ENCODE measurements around the gene PEX19.
A peak's percentile ranks its signal among the peaks of the same experiment; 100 is the strongest.

Gene PEX19

GRCh38 chr1:160251687-160252526 lies 33.0 kb downstream of the PEX19 start (continued):
- TF ChIP-seq, protein P1, sequence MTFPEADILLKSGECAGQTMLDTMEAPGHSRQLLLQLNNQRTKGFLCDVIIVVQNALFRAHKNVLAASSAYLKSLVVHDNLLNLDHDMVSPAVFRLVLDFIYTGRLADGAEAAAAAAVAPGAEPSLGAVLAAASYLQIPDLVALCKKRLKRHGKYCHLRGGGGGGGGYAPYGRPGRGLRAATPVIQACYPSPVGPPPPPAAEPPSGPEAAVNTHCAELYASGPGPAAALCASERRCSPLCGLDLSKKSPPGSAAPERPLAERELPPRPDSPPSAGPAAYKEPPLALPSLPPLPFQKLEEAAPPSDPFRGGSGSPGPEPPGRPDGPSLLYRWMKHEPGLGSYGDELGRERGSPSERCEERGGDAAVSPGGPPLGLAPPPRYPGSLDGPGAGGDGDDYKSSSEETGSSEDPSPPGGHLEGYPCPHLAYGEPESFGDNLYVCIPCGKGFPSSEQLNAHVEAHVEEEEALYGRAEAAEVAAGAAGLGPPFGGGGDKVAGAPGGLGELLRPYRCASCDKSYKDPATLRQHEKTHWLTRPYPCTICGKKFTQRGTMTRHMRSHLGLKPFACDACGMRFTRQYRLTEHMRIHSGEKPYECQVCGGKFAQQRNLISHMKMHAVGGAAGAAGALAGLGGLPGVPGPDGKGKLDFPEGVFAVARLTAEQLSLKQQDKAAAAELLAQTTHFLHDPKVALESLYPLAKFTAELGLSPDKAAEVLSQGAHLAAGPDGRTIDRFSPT (tag by site-specific recombination; IDR thresholded peaks at IDR 0.05), result no peak
- TF ChIP-seq ZNF335 (tag by site-specific recombination; conservative IDR thresholded peaks at IDR 0.05), result no peak
- no peak for TF ChIP-seq ZNF677 (tag by site-specific recombination; IDR thresholded peaks at IDR 0.05)
- no peak for TF ChIP-seq ZNF501 (tag by site-specific recombination; IDR thresholded peaks at IDR 0.05)
- no peak for TF ChIP-seq SCRT1 (tag by site-specific recombination; IDR thresholded peaks at IDR 0.05; ENCODE audit: borderline replicate concordance)
- no peak for TF ChIP-seq ZNF513 (tag by site-specific recombination; IDR thresholded peaks at IDR 0.05)
- TF ChIP-seq BCL11A (tag by site-specific recombination; IDR thresholded peaks at IDR 0.05; ENCODE audit: low read depth), result no peak
- TF ChIP-seq ZNF324 (tag by site-specific recombination; IDR thresholded peaks at IDR 0.05), result no peak
- TF ChIP-seq ZNF654 (tag by site-specific recombination; IDR thresholded peaks at IDR 0.05; ENCODE audit: low read depth), result peak; percentile 91
- no peak for TF ChIP-seq ZNF24 (tag by site-specific recombination; IDR thresholded peaks at IDR 0.05)
- peak; percentile 75; the same call in 1 of the 2 replicates for TF ChIP-seq ZNF2 (tag by site-specific recombination; IDR thresholded peaks at IDR 0.05)
- no peak for TF ChIP-seq ZNF175 (tag by site-specific recombination; IDR thresholded peaks at IDR 0.05)
- TF ChIP-seq ZNF830 (tag by site-specific recombination; IDR thresholded peaks at IDR 0.05; ENCODE audit: low read depth), result no peak

DNA sequence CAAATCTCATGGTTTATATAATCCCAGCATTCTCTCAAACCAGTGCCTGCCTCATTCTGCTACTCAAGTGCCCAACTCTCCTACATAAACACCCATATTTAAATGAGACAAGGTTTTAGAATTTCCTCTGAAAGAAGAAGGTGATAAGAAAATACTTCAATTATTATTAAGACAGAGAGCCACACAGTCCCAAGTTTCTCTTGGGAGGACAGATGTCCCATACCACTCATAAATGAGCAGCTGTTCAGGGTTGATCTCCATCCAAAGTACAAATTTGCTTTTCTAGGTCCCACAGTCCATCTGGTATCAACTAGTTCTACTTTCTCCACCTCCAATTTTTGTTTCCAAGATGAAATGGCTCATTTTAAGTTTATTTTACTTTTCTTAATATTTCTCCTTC lies 33.9 kb downstream of the PEX19 start:
- no peak overlapping the region for H3K4me3 ChIP-seq (ENCODE audit: low read depth, low read length)
- POLR2A ChIA-PET, result interaction anchor here (1.4 kb wide), 1 partner anchor 11 kb away, joined by 3 read pairs; the partner anchor contains the start of gene DCAF8
- CTCF ChIA-PET, result interaction anchor here (0.8 to 7.3 kb wide), 30 partner anchors 9 to 210 kb away, joined by 3 to 144 read pairs (median 12); partner anchors contain the start of genes ATP1A4, CASQ1, KCNJ9 and PEX19
- no peaks in the 10 kb centered on the region for H3K9me3 ChIP-seq (ENCODE audit: control insufficient read depth, insufficient read depth, low read depth, low read length)
- peaks cover 6% of the 10 kb centered on the region; the same call in 1 of the 2 replicates for H3K4me1 ChIP-seq (ENCODE audit: control insufficient read depth, insufficient read depth, low read length)
- H3K36me3 ChIP-seq (ENCODE audit: control insufficient read depth in 2 of 2, insufficient read depth in 1 of 2, low read length in 2 of 2), result peaks cover 20 to 21% of the 10 kb centered on the region in 2 experiments
- TF ChIP-seq ZNF510 (tag by site-specific recombination; IDR thresholded peaks at IDR 0.05; ENCODE audit: insufficient replicate concordance), result no peak
- TF ChIP-seq ZNF433 (tag by site-specific recombination; IDR thresholded peaks at IDR 0.05; ENCODE audit: low read depth), result no peak
- no peak overlapping the region for H3K27ac ChIP-seq (ENCODE audit: extremely low read depth, low read depth, low read length)

GRCh38 chr1:160247053-160247452 lies 37.9 kb downstream of the PEX19 start:
- no peak overlapping the region for H3K27ac ChIP-seq (ENCODE audit: extremely low read depth, low read depth, low read length)
- ChIA-PET POLR2A (no interaction called here), CTCF (interaction anchor here (0.7 to 6.6 kb wide), 3 partner anchors 44 to 163 kb away, joined by 3 to 88 read pairs (median 4); partner anchors contain the start of gene CASQ1)
- TF ChIP-seq ZNF501 (tag by site-specific recombination; IDR thresholded peaks at IDR 0.05) (no peak), ZNF791 (tag by site-specific recombination; IDR thresholded peaks at IDR 0.05) (no peak), ZNF239 (tag by site-specific recombination; IDR thresholded peaks at IDR 0.05) (no peak), ZNF19 (tag by site-specific recombination; IDR thresholded peaks at IDR 0.05; ENCODE audit: low read depth) (no peak), ZNF24 (tag by site-specific recombination; IDR thresholded peaks at IDR 0.05) (no peak), ZNF777 (tag by site-specific recombination; IDR thresholded peaks at IDR 0.05; ENCODE audit: borderline replicate concordance) (no peak), ZNF433 (tag by site-specific recombination; IDR thresholded peaks at IDR 0.05; ENCODE audit: low read depth) (no peak), ZNF423 (tag by site-specific recombination; IDR thresholded peaks at IDR 0.05) (no peak), ZNF350 (tag by site-specific recombination; IDR thresholded peaks at IDR 0.05) (no peak), ZNF140 (tag by site-specific recombination; IDR thresholded peaks at IDR 0.05) (no peak), HOXC10 (CRISPR knock-in tag; IDR thresholded peaks at IDR 0.05) (no peak)
- H3K36me3 ChIP-seq (ENCODE audit: control insufficient read depth in 2 of 2, insufficient read depth in 1 of 2, low read length in 2 of 2), result peaks cover 12 to 31% of the 10 kb centered on the region in 2 experiments; a peak in 2 of 3 replicates
- peaks cover 19% of the 10 kb centered on the region for H3K4me1 ChIP-seq (ENCODE audit: control insufficient read depth, insufficient read depth, low read length)
- no peak overlapping the region for H3K4me3 ChIP-seq (ENCODE audit: low read depth, low read length)
- H3K9me3 ChIP-seq (ENCODE audit: control insufficient read depth, insufficient read depth, low read depth, low read length), result no peaks in the 10 kb centered on the region
